Activated naive CD4-positive, alpha-beta T cell treated with anti-CD3 and anti-CD28 coated beads, Interleukin-2, amount 10 ng/mL, durations not matched to agents 7 days and 5 days (primary cell): ENCODE measurements around the gene EPB41L2.

Source experiments
- CTCF ChIA-PET: fragments of 350-600 bp; sonication (Branson Sonifier 250); formaldehyde crosslinking; loops from one replicate; lab custom pipeline; 2021; ENCODE audit warnings: antibody characterized with exemption; lab: Charles Lee
- DNase-seq: peaks from one replicate; pipeline ENCODE4 v3.0.0-alpha.2; 2020
- H3K27ac Mint-ChIP-seq: one replicate; pipeline ENCODE4 v1.8.0; 2021; ENCODE audit warnings: mild to moderate bottlenecking, moderate library complexity, mixed read lengths
- H3K27me3 Mint-ChIP-seq: one replicate; pipeline ENCODE4 v1.8.0; 2021; ENCODE audit warnings: mild to moderate bottlenecking, mixed read lengths
- H3K36me3 Mint-ChIP-seq: one replicate; pipeline ENCODE4 v1.8.0; 2021; ENCODE audit warnings: mixed read lengths
- H3K4me1 Mint-ChIP-seq: one replicate; pipeline ENCODE4 v1.8.0; 2021; ENCODE audit warnings: mixed read lengths
- H3K4me3 Mint-ChIP-seq: one replicate; pipeline ENCODE4 v1.8.0; 2021; ENCODE audit warnings: mild to moderate bottlenecking, moderate library complexity, mixed read lengths
- H3K9me3 Mint-ChIP-seq: one replicate; pipeline ENCODE4 v1.8.0; 2021; ENCODE audit warnings: mixed read lengths

Gene EPB41L2

GRCh38 chr6:131036601-131037000 is 26.4 kb downstream of the EPB41L2 start:
- CTCF ChIA-PET, result no interaction called here
- Mint-ChIP-seq H3K4me3 (no peak overlapping the region), H3K27ac (no peak overlapping the region), H3K27me3 (no peaks in the 10 kb centered on the region), H3K36me3 (no peaks in the 10 kb centered on the region), H3K4me1 (no peaks in the 10 kb centered on the region), H3K9me3 (no peaks in the 10 kb centered on the region)
- DNase-seq, result no peak

- Mint-ChIP-seq H3K27me3 (no peaks in the 10 kb centered on the region), H3K36me3 (no peaks in the 10 kb centered on the region), H3K9me3 (no peaks in the 10 kb centered on the region), H3K27ac (no peak overlapping the region), H3K4me1 (no peaks in the 10 kb centered on the region), H3K4me3 (no peak overlapping the region)
- CTCF ChIA-PET, result no interaction called here
- DNase-seq, result no peak
Observed at GRCh38 chr6:131036143-131036542, 26.9 kb downstream of the EPB41L2 start.

GRCh38 chr6:131035582-131035981 is 27.5 kb downstream of the EPB41L2 start:
- H3K9me3 Mint-ChIP-seq, result no peaks in the 10 kb centered on the region
- H3K4me3 Mint-ChIP-seq, result no peak overlapping the region
- no peaks in the 10 kb centered on the region for H3K27me3 Mint-ChIP-seq
- no peaks in the 10 kb centered on the region for H3K36me3 Mint-ChIP-seq
- CTCF ChIA-PET, result no interaction called here
- no peak for DNase-seq
- H3K4me1 Mint-ChIP-seq, result no peaks in the 10 kb centered on the region
- no peak overlapping the region for H3K27ac Mint-ChIP-seq

GRCh38 chr6:131033631-131034030 is 29.4 kb downstream of the EPB41L2 start:
- CTCF ChIA-PET, result no interaction called here
- no peak overlapping the region for H3K27ac Mint-ChIP-seq
- H3K4me3 Mint-ChIP-seq, result no peak overlapping the region
- H3K36me3 Mint-ChIP-seq, result no peaks in the 10 kb centered on the region
- no peaks in the 10 kb centered on the region for H3K4me1 Mint-ChIP-seq
- no peaks in the 10 kb centered on the region for H3K27me3 Mint-ChIP-seq
- H3K9me3 Mint-ChIP-seq, result no peaks in the 10 kb centered on the region
- DNase-seq, result no peak

- Mint-ChIP-seq H3K4me1 (no peaks in the 10 kb centered on the region), H3K4me3 (no peak overlapping the region), H3K36me3 (no peaks in the 10 kb centered on the region), H3K27me3 (no peaks in the 10 kb centered on the region), H3K9me3 (no peaks in the 10 kb centered on the region), H3K27ac (no peak overlapping the region)
- CTCF ChIA-PET, result no interaction called here
- no peak for DNase-seq
Observed at GRCh38 chr6:131029626-131030297, 33.3 kb downstream of the EPB41L2 start.

- DNase-seq, result no peak
- Mint-ChIP-seq H3K27me3 (no peaks in the 10 kb centered on the region), H3K4me3 (no peak overlapping the region), H3K4me1 (no peaks in the 10 kb centered on the region), H3K27ac (no peak overlapping the region), H3K9me3 (no peaks in the 10 kb centered on the region), H3K36me3 (no peaks in the 10 kb centered on the region)
- CTCF ChIA-PET, result no interaction called here
Observed at GRCh38 chr6:131027326-131027725, 35.7 kb downstream of the EPB41L2 start.

GRCh38 chr6:131026243-131026642 is 36.8 kb downstream of the EPB41L2 start:
- H3K9me3 Mint-ChIP-seq, result no peaks in the 10 kb centered on the region
- no peak for DNase-seq
- CTCF ChIA-PET, result no interaction called here

GRCh38 chr6:131024565-131024964 is 38.5 kb downstream of the EPB41L2 start:
- CTCF ChIA-PET, result interaction anchor here (0.9 kb wide), 1 partner anchor 11 kb away, joined by 3 read pairs; no protein-coding TSS in a partner anchor
- H3K9me3 Mint-ChIP-seq, result no peaks in the 10 kb centered on the region
- H3K4me1 Mint-ChIP-seq, result no peaks in the 10 kb centered on the region
- H3K4me3 Mint-ChIP-seq, result no peak overlapping the region
- DNase-seq, result no peak
- H3K27ac Mint-ChIP-seq, result no peak overlapping the region
- H3K27me3 Mint-ChIP-seq, result no peaks in the 10 kb centered on the region
- H3K36me3 Mint-ChIP-seq, result no peaks in the 10 kb centered on the region

More at GRCh38 chr6:131026243-131026642, 36.8 kb downstream of the EPB41L2 start:
- Mint-ChIP-seq H3K27me3 (no peaks in the 10 kb centered on the region), H3K4me1 (no peaks in the 10 kb centered on the region), H3K27ac (no peak overlapping the region), H3K4me3 (no peak overlapping the region), H3K36me3 (no peaks in the 10 kb centered on the region)

GRCh38 chr6:131023834-131024504 is 39.1 kb downstream of the EPB41L2 start:
- Mint-ChIP-seq H3K4me3 (no peak overlapping the region), H3K9me3 (no peaks in the 10 kb centered on the region), H3K4me1 (no peaks in the 10 kb centered on the region), H3K27me3 (no peaks in the 10 kb centered on the region), H3K27ac (no peak overlapping the region), H3K36me3 (no peaks in the 10 kb centered on the region)
- DNase-seq, result no peak
- CTCF ChIA-PET, result interaction anchor here (0.9 kb wide), 1 partner anchor 10 kb away, joined by 3 read pairs; no protein-coding TSS in a partner anchor

- no peaks in the 10 kb centered on the region for H3K36me3 Mint-ChIP-seq
- no peaks in the 10 kb centered on the region for H3K9me3 Mint-ChIP-seq
- no peak overlapping the region for H3K4me3 Mint-ChIP-seq
- no peak for DNase-seq
- CTCF ChIA-PET, result no interaction called here
- H3K27me3 Mint-ChIP-seq, result no peaks in the 10 kb centered on the region
- no peaks in the 10 kb centered on the region for H3K4me1 Mint-ChIP-seq
- H3K27ac Mint-ChIP-seq, result no peak overlapping the region
Observed at GRCh38 chr6:131022691-131023090, 40.4 kb downstream of the EPB41L2 start.

- CTCF ChIA-PET, result no interaction called here
- no peaks in the 10 kb centered on the region for H3K27me3 Mint-ChIP-seq
- no peak for DNase-seq
- no peak overlapping the region for H3K4me3 Mint-ChIP-seq
- H3K36me3 Mint-ChIP-seq, result no peaks in the 10 kb centered on the region
- no peaks in the 10 kb centered on the region for H3K4me1 Mint-ChIP-seq
- no peaks in the 10 kb centered on the region for H3K9me3 Mint-ChIP-seq
- H3K27ac Mint-ChIP-seq, result no peak overlapping the region
Observed at GRCh38 chr6:131017962-131018361, 45.1 kb downstream of the EPB41L2 start.

GRCh38 chr6:131015630-131016263 is 47.3 kb downstream of the EPB41L2 start:
- Mint-ChIP-seq H3K4me3 (no peak overlapping the region), H3K36me3 (no peaks in the 10 kb centered on the region), H3K27ac (no peak overlapping the region), H3K27me3 (no peaks in the 10 kb centered on the region), H3K9me3 (no peaks in the 10 kb centered on the region), H3K4me1 (no peaks in the 10 kb centered on the region)
- no peak for DNase-seq
- CTCF ChIA-PET, result no interaction called here

GRCh38 chr6:131015025-131015591 is 47.9 kb downstream of the EPB41L2 start:
- Mint-ChIP-seq H3K9me3 (no peaks in the 10 kb centered on the region), H3K36me3 (no peaks in the 10 kb centered on the region), H3K27me3 (no peaks in the 10 kb centered on the region), H3K4me1 (no peaks in the 10 kb centered on the region), H3K27ac (no peak overlapping the region), H3K4me3 (no peak overlapping the region)
- no peak for DNase-seq
- CTCF ChIA-PET, result no interaction called here

- Mint-ChIP-seq H3K4me1 (no peaks in the 10 kb centered on the region), H3K27ac (no peak overlapping the region), H3K36me3 (no peaks in the 10 kb centered on the region), H3K9me3 (no peaks in the 10 kb centered on the region), H3K4me3 (no peak overlapping the region), H3K27me3 (no peaks in the 10 kb centered on the region)
- CTCF ChIA-PET, result interaction anchor here (1.2 kb wide), 1 partner anchor 10 kb away, joined by 3 read pairs; no protein-coding TSS in a partner anchor
- DNase-seq, result no peak
Observed at GRCh38 chr6:131014080-131014776, 48.8 kb downstream of the EPB41L2 start.
